SK-N-SH (cell line): ENCODE results near the gene SLC38A8. TPM values are rescaled to one million over a fixed set of nuclear protein-coding genes. Genes with fewer than 3 reads are reported as not detected.

Source experiments
- CTCF ChIA-PET: fragments of 300-600, 350-600 bp; formaldehyde crosslinking; extraction: SDS; loops from one replicate; lab custom pipeline; 2021; lab: Yijun Ruan, JAX
- POLR2A ChIA-PET: fragments of 350-600 bp; sonication (Branson Sonifier 250); formaldehyde crosslinking; extraction: SDS; loops from one replicate; lab custom pipeline; 2020; ENCODE audit warnings: antibody characterized with exemption, inconsistent platforms; lab: Yijun Ruan, JAX
- DNase-seq: peaks from one replicate; pipeline ENCODE4 v3.0.0; 2012
- H2AFZ ChIP-seq: fragments of 200-600 bp; sonication (generic); 2 replicates; pipeline ENCODE4 v1.8.1; 2016; ENCODE audit warnings: antibody characterized with exemption, mild to moderate bottlenecking, low read depth
- H3F3A ChIP-seq: fragments of 200-600 bp; sonication (generic); replicated peaks from 2 replicates; pipeline ENCODE3; 2016; ENCODE audit warnings: antibody characterized with exemption, mild to moderate bottlenecking; ENCODE audit not compliant: insufficient read depth
- H3K27ac ChIP-seq, 2 experiments: fragments of 200-500 bp in 1 of 2; fragments of 200-600 bp in 1 of 2; sonication (Bioruptor generic) in 1 of 2; sonication (generic), shearing (Covaris generic) in 1 of 2; 2 replicates each; pipeline versions ENCODE4 v1.5.1 to v1.6.1; 2014 to 2016; ENCODE audit warnings: low read depth in 2 of 2, inconsistent platforms in 1 of 2, low read length in 1 of 2, mild to moderate bottlenecking in 1 of 2, mixed read lengths in 1 of 2
- H3K27me3 ChIP-seq: fragments of 200-600 bp; sonication (generic), shearing (Covaris generic); 2 replicates; pipeline ENCODE4 v1.6.1; 2016; ENCODE audit warnings: mixed run types; ENCODE audit not compliant: insufficient read depth
- H3K36me3 ChIP-seq, 2 experiments: fragments of 200-500 bp in 1 of 2; fragments of 200-600 bp in 1 of 2; sonication (Bioruptor generic) in 1 of 2; sonication (generic) in 1 of 2; replicated peaks in 1 of 2; 2 replicates each; pipeline versions ENCODE3 to v1.5.1; 2014 to 2016; ENCODE audit warnings: low read length in 1 of 2, mild to moderate bottlenecking in 1 of 2; ENCODE audit not compliant: insufficient read depth in 2 of 2, control insufficient read depth in 1 of 2
- H3K4me1 ChIP-seq, 2 experiments: fragments of 200-500 bp in 1 of 2; fragments of 200-600 bp in 1 of 2; sonication (Bioruptor generic) in 1 of 2; sonication (generic), shearing (Covaris generic) in 1 of 2; 2 replicates each; pipeline versions ENCODE4 v1.5.1 to v1.6.1; 2014 to 2016; ENCODE audit warnings: low read depth in 1 of 2, low read length in 1 of 2, mixed run types in 1 of 2; ENCODE audit not compliant: insufficient read depth in 2 of 2, control insufficient read depth in 1 of 2
- H3K4me2 ChIP-seq: fragments of 200-600 bp; sonication (generic), shearing (Covaris generic); 2 replicates; pipeline ENCODE4 v1.6.1; 2017; ENCODE audit warnings: mixed run types
- H3K4me3 ChIP-seq, 2 experiments: fragments of 200-500 bp in 1 of 2; fragments of 200-600 bp in 1 of 2; sonication (Bioruptor generic) in 1 of 2; sonication (generic), shearing (Covaris generic) in 1 of 2; 2 replicates each; pipeline versions ENCODE4 v1.5.1 to v1.8.1; 2014 to 2016; ENCODE audit warnings: low read depth in 2 of 2, inconsistent platforms in 1 of 2, low read length in 1 of 2, mild to moderate bottlenecking in 1 of 2, mixed read lengths in 1 of 2, moderate library complexity in 1 of 2
- H3K79me2 ChIP-seq: fragments of 200-600 bp; sonication (generic); 2 replicates; pipeline ENCODE4 v1.8.1; 2017; ENCODE audit warnings: mild to moderate bottlenecking; ENCODE audit not compliant: insufficient read depth
- H3K9ac ChIP-seq: fragments of 200-600 bp; sonication (generic); 2 replicates; pipeline ENCODE4 v1.6.1; 2017; ENCODE audit warnings: mixed run types
- H3K9me2 ChIP-seq: fragments of 200-600 bp; sonication (generic); 2 replicates; pipeline ENCODE4 v1.6.1; 2017; ENCODE audit warnings: mixed run types
- H3K9me3 ChIP-seq: fragments of 200-600 bp; sonication (generic); 2 replicates; pipeline ENCODE4 v1.6.1; 2017; ENCODE audit warnings: mixed run types, mild to moderate bottlenecking, moderate library complexity
- H4K20me1 ChIP-seq: fragments of 200-600 bp; sonication (generic); 2 replicates; pipeline ENCODE4 v1.6.1; 2017; ENCODE audit warnings: mild to moderate bottlenecking, mixed run types; ENCODE audit not compliant: insufficient read depth
- CHD2 ChIP-seq: fragments of 150-350 bp; IDR thresholded peaks from 2 replicates; pipeline ENCODE4 v1.6.1; 2018; ENCODE audit warnings: low read length; ENCODE audit not compliant: partially characterized antibody
- ELF1 ChIP-seq: IDR thresholded peaks from 2 replicates; pipeline ENCODE4 v1.4.0; 2012
- EZH2phosphoT487 ChIP-seq: fragments of 200-600 bp; sonication (generic); IDR thresholded peaks from 2 replicates; pipeline ENCODE4 v1.6.1; 2017; ENCODE audit warnings: low read depth, mixed run types, mild to moderate bottlenecking, antibody characterized with exemption, moderate library complexity, borderline replicate concordance
- FOXM1 ChIP-seq: IDR thresholded peaks from 2 replicates; pipeline ENCODE4 v1.4.0; 2012; ENCODE audit warnings: low read depth, mild to moderate bottlenecking
- GABPA ChIP-seq: IDR thresholded peaks from 2 replicates; pipeline ENCODE4 v1.4.0; 2012; ENCODE audit warnings: low read depth, mild to moderate bottlenecking
- GATA2 ChIP-seq: sonication (generic); formaldehyde crosslinking; IDR thresholded peaks from 2 replicates; pipeline ENCODE4 v1.5.0; 2020; ENCODE audit warnings: mild to moderate bottlenecking, missing genetic modification reagents
- IRF3 ChIP-seq: fragments of 150-350 bp; IDR thresholded peaks from 2 replicates; pipeline ENCODE4 v1.6.1; 2016; ENCODE audit warnings: mild to moderate bottlenecking, low read depth, low read length
- JUND ChIP-seq: IDR thresholded peaks from 2 replicates; pipeline ENCODE4 v1.4.0; 2012
- MAX ChIP-seq: IDR thresholded peaks from 2 replicates; pipeline ENCODE4 v1.4.0; 2012; ENCODE audit warnings: low read depth
- MEF2A ChIP-seq: IDR thresholded peaks from 2 replicates; pipeline ENCODE4 v1.4.0; 2012; ENCODE audit warnings: low read depth, borderline replicate concordance
- MXI1 ChIP-seq: IDR thresholded peaks from 2 replicates; pipeline ENCODE4 v1.6.1; 2012; ENCODE audit warnings: mild to moderate bottlenecking, low read depth, low read length, improper control_type of control experiment
- NRF1 ChIP-seq: IDR thresholded peaks from 2 replicates; pipeline ENCODE4 v1.6.1; 2012; ENCODE audit warnings: low read depth, mild to moderate bottlenecking, low read length
- POLR2AphosphoS5 ChIP-seq: IDR thresholded peaks from 2 replicates; pipeline ENCODE4 v1.6.1; 2012; ENCODE audit warnings: low read depth, low read length
- RFX5 ChIP-seq: IDR thresholded peaks from 2 replicates; pipeline ENCODE4 v1.6.1; 2012; ENCODE audit warnings: mild to moderate bottlenecking, improper control_type of control experiment, low read length
- SIN3A ChIP-seq: IDR thresholded peaks from 2 replicates; pipeline ENCODE4 v1.6.1; 2012; ENCODE audit warnings: low read depth, mild to moderate bottlenecking, low read length, moderate library complexity, borderline replicate concordance
- SMC3 ChIP-seq: IDR thresholded peaks from 2 replicates; pipeline ENCODE4 v1.6.1; 2012; ENCODE audit warnings: low read depth, low read length, improper control_type of control experiment
- TAF1 ChIP-seq: IDR thresholded peaks from 2 replicates; pipeline ENCODE4 v1.6.1; 2012; ENCODE audit warnings: low read depth, mild to moderate bottlenecking, low read length, moderate library complexity, borderline replicate concordance
- USF1 ChIP-seq: IDR thresholded peaks from 2 replicates; pipeline ENCODE4 v1.4.0; 2012; ENCODE audit warnings: low read depth, borderline replicate concordance
- WGBS: methylation state at CpG from one replicate; pipeline ENCODE4 v1.1.6; 2017; ENCODE audit warnings: low lambda C conversion rate; 5-methylcytosine and 5-hydroxymethylcytosine counted together
- polyA plus RNA-seq, 3 experiments: library from polyadenylated mRNA; depleted of rRNA; stranded (reverse); fragments of >200 nt; gene quantifications; 2 replicates each; pipeline ENCODE4 v1.2.3, GENCODE V29; 2012
- TF ChIP-seq, protein P1 (sequence below): IDR thresholded peaks from 2 replicates; pipeline ENCODE4 v1.4.0; 2012; ENCODE audit warnings: low read depth, borderline replicate concordance
- TF ChIP-seq, protein P2 (sequence below): IDR thresholded peaks from 2 replicates; pipeline ENCODE4 v1.6.1; 2012; ENCODE audit warnings: mild to moderate bottlenecking, low read depth, low read length, moderate library complexity

Gene SLC38A8
- polyA plus RNA-seq, 1 of the 3 experiments (the other 2 are of a cell fraction): not detected

GRCh38 chr16:84052071-84052622 is 9.6 kb upstream of the SLC38A8 start:
- TF ChIP-seq SMC3 (no peak), MEF2A (no peak)
- no peaks in the 10 kb centered on the region for H3K9me2 ChIP-seq
- no peaks in the 10 kb centered on the region for H4K20me1 ChIP-seq
- ChIA-PET CTCF (interaction anchor here (1.5 to 4.0 kb wide), 4 partner anchors 9 to 95 kb away, joined by 3 to 15 read pairs (median 4); no protein-coding TSS in a partner anchor), POLR2A (no interaction called here)
- H3K27ac ChIP-seq: no peak overlapping the region
- H3K9me3 ChIP-seq: no peaks in the 10 kb centered on the region
- no peak for DNase-seq
- peaks cover 0 to 10% of the 10 kb centered on the region in 2 experiments; a peak in 1 of 4 replicates for H3K4me1 ChIP-seq
- peaks cover 12 to 61% of the 10 kb centered on the region in 2 experiments for H3K36me3 ChIP-seq
- 96% methylated on average over 18 of the region's 27 CpGs for WGBS
- no peak overlapping the region for H3K4me3 ChIP-seq
- no peaks in the 10 kb centered on the region for H3K79me2 ChIP-seq
- no peak overlapping the region for H2AFZ ChIP-seq
- no peak overlapping the region for H3K9ac ChIP-seq
- no peaks in the 10 kb centered on the region for H3K27me3 ChIP-seq
- H3K4me2 ChIP-seq: no peak overlapping the region
- no peaks in the 10 kb centered on the region for H3F3A ChIP-seq

GRCh38 chr16:84050316-84050715 is 7.7 kb upstream of the SLC38A8 start:
- no peaks in the 10 kb centered on the region for H3K9me3 ChIP-seq
- no peaks in the 10 kb centered on the region for H3K27me3 ChIP-seq
- H3K4me2 ChIP-seq: no peak overlapping the region
- peaks cover 11 to 44% of the 10 kb centered on the region in 2 experiments for H3K36me3 ChIP-seq
- no peaks in the 10 kb centered on the region; a peak in 1 of 4 replicates for H3K4me1 ChIP-seq
- no peak overlapping the region for H3K27ac ChIP-seq
- POLR2A ChIA-PET: interaction anchor here (0.7 kb wide), 1 partner anchor 429 kb away, joined by 4 read pairs; no protein-coding TSS in a partner anchor
- no peak for DNase-seq
- 95% methylated on average over 8 of the region's 9 CpGs for WGBS
- TF ChIP-seq, protein P1, sequence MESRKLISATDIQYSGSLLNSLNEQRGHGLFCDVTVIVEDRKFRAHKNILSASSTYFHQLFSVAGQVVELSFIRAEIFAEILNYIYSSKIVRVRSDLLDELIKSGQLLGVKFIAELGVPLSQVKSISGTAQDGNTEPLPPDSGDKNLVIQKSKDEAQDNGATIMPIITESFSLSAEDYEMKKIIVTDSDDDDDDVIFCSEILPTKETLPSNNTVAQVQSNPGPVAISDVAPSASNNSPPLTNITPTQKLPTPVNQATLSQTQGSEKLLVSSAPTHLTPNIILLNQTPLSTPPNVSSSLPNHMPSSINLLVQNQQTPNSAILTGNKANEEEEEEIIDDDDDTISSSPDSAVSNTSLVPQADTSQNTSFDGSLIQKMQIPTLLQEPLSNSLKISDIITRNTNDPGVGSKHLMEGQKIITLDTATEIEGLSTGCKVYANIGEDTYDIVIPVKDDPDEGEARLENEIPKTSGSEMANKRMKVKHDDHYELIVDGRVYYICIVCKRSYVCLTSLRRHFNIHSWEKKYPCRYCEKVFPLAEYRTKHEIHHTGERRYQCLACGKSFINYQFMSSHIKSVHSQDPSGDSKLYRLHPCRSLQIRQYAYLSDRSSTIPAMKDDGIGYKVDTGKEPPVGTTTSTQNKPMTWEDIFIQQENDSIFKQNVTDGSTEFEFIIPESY: no peak
- TF ChIP-seq NRF1 (no peak), JUND (no peak), USF1 (no peak), GABPA (no peak), SIN3A (no peak), ELF1 (no peak), CHD2 (no peak), IRF3 (no peak), EZH2phosphoT487 (no peak), GATA2 (CRISPR knock-in tag) (no peak), MXI1 (no peak), POLR2AphosphoS5 (no peak), FOXM1 (no peak), MAX (no peak), TAF1 (no peak), RFX5 (no peak), MEF2A (no peak)
- TF ChIP-seq, protein P2, sequence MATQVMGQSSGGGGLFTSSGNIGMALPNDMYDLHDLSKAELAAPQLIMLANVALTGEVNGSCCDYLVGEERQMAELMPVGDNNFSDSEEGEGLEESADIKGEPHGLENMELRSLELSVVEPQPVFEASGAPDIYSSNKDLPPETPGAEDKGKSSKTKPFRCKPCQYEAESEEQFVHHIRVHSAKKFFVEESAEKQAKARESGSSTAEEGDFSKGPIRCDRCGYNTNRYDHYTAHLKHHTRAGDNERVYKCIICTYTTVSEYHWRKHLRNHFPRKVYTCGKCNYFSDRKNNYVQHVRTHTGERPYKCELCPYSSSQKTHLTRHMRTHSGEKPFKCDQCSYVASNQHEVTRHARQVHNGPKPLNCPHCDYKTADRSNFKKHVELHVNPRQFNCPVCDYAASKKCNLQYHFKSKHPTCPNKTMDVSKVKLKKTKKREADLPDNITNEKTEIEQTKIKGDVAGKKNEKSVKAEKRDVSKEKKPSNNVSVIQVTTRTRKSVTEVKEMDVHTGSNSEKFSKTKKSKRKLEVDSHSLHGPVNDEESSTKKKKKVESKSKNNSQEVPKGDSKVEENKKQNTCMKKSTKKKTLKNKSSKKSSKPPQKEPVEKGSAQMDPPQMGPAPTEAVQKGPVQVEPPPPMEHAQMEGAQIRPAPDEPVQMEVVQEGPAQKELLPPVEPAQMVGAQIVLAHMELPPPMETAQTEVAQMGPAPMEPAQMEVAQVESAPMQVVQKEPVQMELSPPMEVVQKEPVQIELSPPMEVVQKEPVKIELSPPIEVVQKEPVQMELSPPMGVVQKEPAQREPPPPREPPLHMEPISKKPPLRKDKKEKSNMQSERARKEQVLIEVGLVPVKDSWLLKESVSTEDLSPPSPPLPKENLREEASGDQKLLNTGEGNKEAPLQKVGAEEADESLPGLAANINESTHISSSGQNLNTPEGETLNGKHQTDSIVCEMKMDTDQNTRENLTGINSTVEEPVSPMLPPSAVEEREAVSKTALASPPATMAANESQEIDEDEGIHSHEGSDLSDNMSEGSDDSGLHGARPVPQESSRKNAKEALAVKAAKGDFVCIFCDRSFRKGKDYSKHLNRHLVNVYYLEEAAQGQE: no peak
- TF ChIP-seq, all 33 proteins: peak for 0
- no peaks in the 10 kb centered on the region for H3K9me2 ChIP-seq
- H3K9ac ChIP-seq: no peak overlapping the region
- H4K20me1 ChIP-seq: no peaks in the 10 kb centered on the region
- H3K4me3 ChIP-seq: no peak overlapping the region
- H3F3A ChIP-seq: no peaks in the 10 kb centered on the region
- H3K79me2 ChIP-seq: no peaks in the 10 kb centered on the region
- H2AFZ ChIP-seq: no peak overlapping the region
- CTCF ChIA-PET: interaction anchor here (1.6 kb wide), 1 partner anchor 11 kb away, joined by 3 read pairs; no protein-coding TSS in a partner anchor
